WTC11 (cell line): ENCODE measurements around the gene TATDN2. TPM values are rescaled to one million over a fixed set of nuclear protein-coding genes. Genes with fewer than 3 reads are reported as not detected.

Source experiments
- ATAC-seq: fragments of 200-7000 bp; cut with Tn5 transposase; 2 replicates; pipeline ENCODE4 v1.10.0; 2021; ENCODE audit warnings: mild to moderate bottlenecking, moderate library complexity
- CTCF ChIA-PET: fragments of 300-600 bp; sonication (Branson Sonifier 250); formaldehyde crosslinking; loops from one replicate; lab custom pipeline; 2021; ENCODE audit warnings: antibody characterized with exemption; lab: Charles Lee
- POLR2A ChIA-PET: fragments of 350-600 bp; sonication (Branson Sonifier 250); formaldehyde crosslinking; loops from one replicate; lab custom pipeline; 2021; ENCODE audit warnings: antibody characterized with exemption; lab: Charles Lee
- DNase-seq: peaks from one replicate; pipeline ENCODE4 v3.0.0; 2021; ENCODE audit warnings: low spot score
- H3K27ac Mint-ChIP-seq: 2 replicates; pipeline ENCODE4 v1.8.0; 2021; ENCODE audit warnings: mixed read lengths
- H3K27me3 Mint-ChIP-seq: 2 replicates; pipeline ENCODE4 v1.8.0; 2021; ENCODE audit warnings: low read depth, mild to moderate bottlenecking, moderate library complexity, mixed read lengths
- H3K36me3 Mint-ChIP-seq: 2 replicates; pipeline ENCODE4 v1.8.0; 2021; ENCODE audit warnings: mixed read lengths
- H3K4me1 Mint-ChIP-seq: 2 replicates; pipeline ENCODE4 v1.8.0; 2022; ENCODE audit warnings: mixed read lengths
- H3K4me3 Mint-ChIP-seq: 2 replicates; pipeline ENCODE4 v1.8.0; 2021; ENCODE audit warnings: mild to moderate bottlenecking, moderate library complexity, mixed read lengths
- H3K9me3 Mint-ChIP-seq: 2 replicates; pipeline ENCODE4 v1.8.0; 2021; ENCODE audit warnings: mixed read lengths
- ATF3 ChIP-seq: sonication (generic); formaldehyde crosslinking; conservative IDR thresholded peaks from 2 replicates; pipeline ENCODE4 v1.8.1; 2022; ENCODE audit warnings: mild to moderate bottlenecking, missing genetic modification reagents
- CBFB ChIP-seq: sonication (generic); formaldehyde crosslinking; IDR thresholded peaks from 2 replicates; pipeline ENCODE4 v1.8.1; 2022; ENCODE audit warnings: mild to moderate bottlenecking, low read depth, missing genetic modification reagents
- FOXK1 ChIP-seq: sonication (generic); formaldehyde crosslinking; IDR thresholded peaks from 2 replicates; pipeline ENCODE4 v1.8.0; 2022; ENCODE audit warnings: mild to moderate bottlenecking, moderate library complexity, missing genetic modification reagents
- HMGA2 ChIP-seq: fragments of 250-450 bp; sonication (Bioruptor Pico); IDR thresholded peaks from 2 replicates; pipeline ENCODE4 v1.4.0; 2021; ENCODE audit warnings: mild to moderate bottlenecking, moderate library complexity
- JAZF1 ChIP-seq: fragments of 250-450 bp; sonication (Bioruptor Pico); IDR thresholded peaks from 2 replicates; pipeline ENCODE4 v1.9.0; 2021; ENCODE audit warnings: moderate library complexity, mild to moderate bottlenecking, inconsistent platforms
- NR1H2 ChIP-seq: sonication (generic); formaldehyde crosslinking; IDR thresholded peaks from 2 replicates; pipeline ENCODE4 v1.9.0; 2021; ENCODE audit warnings: mild to moderate bottlenecking, moderate library complexity, missing genetic modification reagents
- NR2C2 ChIP-seq: sonication (generic); formaldehyde crosslinking; IDR thresholded peaks from 2 replicates; pipeline ENCODE4 v1.8.0; 2022; ENCODE audit warnings: mild to moderate bottlenecking, missing genetic modification reagents
- NR3C1 ChIP-seq: sonication (generic); formaldehyde crosslinking; conservative IDR thresholded peaks from 2 replicates; pipeline ENCODE4 v1.8.1; 2023; ENCODE audit warnings: low read depth, mild to moderate bottlenecking, missing genetic modification reagents
- SOX15 ChIP-seq: fragments of 250-450 bp; sonication (Bioruptor Pico); IDR thresholded peaks from 2 replicates; pipeline ENCODE4 v1.9.0; 2021; ENCODE audit warnings: mild to moderate bottlenecking
- total RNA-seq: library from RNA; stranded (reverse); gene quantifications from 3 replicates; pipeline ENCODE4 v1.2.3, GENCODE V29; 2021
- TF ChIP-seq, protein P1 (sequence below): sonication (generic); formaldehyde crosslinking; IDR thresholded peaks from 2 replicates; pipeline ENCODE4 v1.8.0; 2022; ENCODE audit warnings: mild to moderate bottlenecking, missing genetic modification reagents
- TF ChIP-seq, protein P2 (sequence below): sonication (generic); formaldehyde crosslinking; IDR thresholded peaks from 2 replicates; pipeline ENCODE4 v1.8.1; 2023; ENCODE audit warnings: mild to moderate bottlenecking, missing genetic modification reagents, moderate library complexity
- TF ChIP-seq, protein P3 (sequence below): sonication (generic); formaldehyde crosslinking; IDR thresholded peaks from 2 replicates; pipeline ENCODE4 v1.8.0; 2022; ENCODE audit warnings: mild to moderate bottlenecking, missing genetic modification reagents
- TF ChIP-seq, protein P4 (sequence below): sonication (generic); formaldehyde crosslinking; IDR thresholded peaks from 2 replicates; pipeline ENCODE4 v1.8.1; 2022; ENCODE audit warnings: low read depth, missing genetic modification reagents, borderline replicate concordance
- TF ChIP-seq, protein P5 (sequence below): fragments of 250-450 bp; sonication (Bioruptor Pico); IDR thresholded peaks from 2 replicates; pipeline ENCODE4 v1.9.0; 2021; ENCODE audit warnings: mild to moderate bottlenecking, borderline replicate concordance

TATDN2 gene
- total RNA-seq, 1 experiment from 2014 or later, result 31.7 TPM

DNA sequence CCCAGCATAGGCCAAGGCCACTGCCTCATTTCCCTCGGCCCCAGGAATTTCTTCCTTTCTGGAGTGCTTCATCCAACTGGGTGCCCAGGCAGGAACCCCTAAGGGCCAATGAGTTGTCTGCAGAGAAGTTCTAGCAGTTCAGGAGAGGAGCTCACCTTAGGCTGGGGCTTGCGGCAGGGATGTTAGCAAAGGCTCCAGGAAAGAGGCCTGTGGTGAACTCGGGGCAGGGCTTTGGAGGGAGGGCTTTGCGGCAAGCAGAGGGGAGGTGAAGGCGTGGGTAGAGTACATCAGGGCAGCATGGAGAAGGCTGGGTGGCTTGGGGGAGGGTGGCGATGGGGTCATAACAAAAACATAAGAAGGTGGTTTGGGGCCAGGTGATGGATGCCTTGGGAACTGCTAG, 43.4 kb downstream of the TATDN2 start:
- H3K9me3 Mint-ChIP-seq, result no peaks in the 10 kb centered on the region
- H3K4me1 Mint-ChIP-seq, result peaks cover 6% of the 10 kb centered on the region
- CTCF ChIA-PET, result no interaction called here
- POLR2A ChIA-PET, result no interaction called here
- H3K4me3 Mint-ChIP-seq, result no peak overlapping the region; the same call in 1 of the 2 replicates
- H3K27me3 Mint-ChIP-seq, result no peaks in the 10 kb centered on the region
- TF ChIP-seq CBFB (CRISPR knock-in tag) (no peak), ATF3 (no peak)
- TF ChIP-seq, protein P1, sequence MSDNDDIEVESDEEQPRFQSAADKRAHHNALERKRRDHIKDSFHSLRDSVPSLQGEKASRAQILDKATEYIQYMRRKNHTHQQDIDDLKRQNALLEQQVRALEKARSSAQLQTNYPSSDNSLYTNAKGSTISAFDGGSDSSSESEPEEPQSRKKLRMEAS, result no peak
- TF ChIP-seq, protein P2, sequence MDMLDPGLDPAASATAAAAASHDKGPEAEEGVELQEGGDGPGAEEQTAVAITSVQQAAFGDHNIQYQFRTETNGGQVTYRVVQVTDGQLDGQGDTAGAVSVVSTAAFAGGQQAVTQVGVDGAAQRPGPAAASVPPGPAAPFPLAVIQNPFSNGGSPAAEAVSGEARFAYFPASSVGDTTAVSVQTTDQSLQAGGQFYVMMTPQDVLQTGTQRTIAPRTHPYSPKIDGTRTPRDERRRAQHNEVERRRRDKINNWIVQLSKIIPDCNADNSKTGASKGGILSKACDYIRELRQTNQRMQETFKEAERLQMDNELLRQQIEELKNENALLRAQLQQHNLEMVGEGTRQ (CRISPR knock-in tag), result no peak
- TF ChIP-seq, protein P3, sequence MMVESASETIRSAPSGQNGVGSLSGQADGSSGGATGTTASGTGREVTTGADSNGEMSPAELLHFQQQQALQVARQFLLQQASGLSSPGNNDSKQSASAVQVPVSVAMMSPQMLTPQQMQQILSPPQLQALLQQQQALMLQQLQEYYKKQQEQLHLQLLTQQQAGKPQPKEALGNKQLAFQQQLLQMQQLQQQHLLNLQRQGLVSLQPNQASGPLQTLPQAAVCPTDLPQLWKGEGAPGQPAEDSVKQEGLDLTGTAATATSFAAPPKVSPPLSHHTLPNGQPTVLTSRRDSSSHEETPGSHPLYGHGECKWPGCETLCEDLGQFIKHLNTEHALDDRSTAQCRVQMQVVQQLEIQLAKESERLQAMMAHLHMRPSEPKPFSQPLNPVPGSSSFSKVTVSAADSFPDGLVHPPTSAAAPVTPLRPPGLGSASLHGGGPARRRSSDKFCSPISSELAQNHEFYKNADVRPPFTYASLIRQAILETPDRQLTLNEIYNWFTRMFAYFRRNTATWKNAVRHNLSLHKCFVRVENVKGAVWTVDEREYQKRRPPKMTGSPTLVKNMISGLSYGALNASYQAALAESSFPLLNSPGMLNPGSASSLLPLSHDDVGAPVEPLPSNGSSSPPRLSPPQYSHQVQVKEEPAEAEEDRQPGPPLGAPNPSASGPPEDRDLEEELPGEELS, result no peak
- TF ChIP-seq, protein P4, sequence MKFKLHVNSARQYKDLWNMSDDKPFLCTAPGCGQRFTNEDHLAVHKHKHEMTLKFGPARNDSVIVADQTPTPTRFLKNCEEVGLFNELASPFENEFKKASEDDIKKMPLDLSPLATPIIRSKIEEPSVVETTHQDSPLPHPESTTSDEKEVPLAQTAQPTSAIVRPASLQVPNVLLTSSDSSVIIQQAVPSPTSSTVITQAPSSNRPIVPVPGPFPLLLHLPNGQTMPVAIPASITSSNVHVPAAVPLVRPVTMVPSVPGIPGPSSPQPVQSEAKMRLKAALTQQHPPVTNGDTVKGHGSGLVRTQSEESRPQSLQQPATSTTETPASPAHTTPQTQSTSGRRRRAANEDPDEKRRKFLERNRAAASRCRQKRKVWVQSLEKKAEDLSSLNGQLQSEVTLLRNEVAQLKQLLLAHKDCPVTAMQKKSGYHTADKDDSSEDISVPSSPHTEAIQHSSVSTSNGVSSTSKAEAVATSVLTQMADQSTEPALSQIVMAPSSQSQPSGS (CRISPR knock-in tag), result no peak
- H3K36me3 Mint-ChIP-seq, result peaks cover 10% of the 10 kb centered on the region
- ATAC-seq (no peak), DNase-seq (no peak)
- H3K27ac Mint-ChIP-seq, result no peak overlapping the region; the same call in 1 of the 2 replicates

GRCh38 chr3:10292505-10293419, 44.5 kb downstream of the TATDN2 start, which contains the start of gene GHRL:
Gene GHRL, minus strand, starts transcription at chr3:10292947. Its CDS starts 2,767 bp downstream, at chr3:10290180.
- CTCF ChIA-PET, result no interaction called here
- H3K27ac Mint-ChIP-seq, result no peak within 1 kb of the TSS; the same call in 1 of the 2 replicates

More at GRCh38 chr3:10292505-10293419, 44.5 kb downstream of the TATDN2 start, which contains the start of gene GHRL:
- no peak for DNase-seq
- H3K9me3 Mint-ChIP-seq, result no peaks in the 10 kb centered on the region
- H3K27me3 Mint-ChIP-seq, result no peaks in the 10 kb centered on the region
- peaks cover 15% of the 10 kb centered on the region for H3K36me3 Mint-ChIP-seq
- POLR2A ChIA-PET, result interaction anchor here (0.7 kb wide), 1 partner anchor 42 kb away, joined by 3 read pairs; no protein-coding TSS in a partner anchor
- H3K4me3 Mint-ChIP-seq, result no peak within 1 kb of the TSS
- TF ChIP-seq NR2C2 (CRISPR knock-in tag), result no peak
- TF ChIP-seq JAZF1 (CRISPR knock-in tag), result no peak
- no peak for TF ChIP-seq HMGA2 (CRISPR knock-in tag)
- no peak for TF ChIP-seq NR1H2 (CRISPR knock-in tag)
- TF ChIP-seq, protein P5, sequence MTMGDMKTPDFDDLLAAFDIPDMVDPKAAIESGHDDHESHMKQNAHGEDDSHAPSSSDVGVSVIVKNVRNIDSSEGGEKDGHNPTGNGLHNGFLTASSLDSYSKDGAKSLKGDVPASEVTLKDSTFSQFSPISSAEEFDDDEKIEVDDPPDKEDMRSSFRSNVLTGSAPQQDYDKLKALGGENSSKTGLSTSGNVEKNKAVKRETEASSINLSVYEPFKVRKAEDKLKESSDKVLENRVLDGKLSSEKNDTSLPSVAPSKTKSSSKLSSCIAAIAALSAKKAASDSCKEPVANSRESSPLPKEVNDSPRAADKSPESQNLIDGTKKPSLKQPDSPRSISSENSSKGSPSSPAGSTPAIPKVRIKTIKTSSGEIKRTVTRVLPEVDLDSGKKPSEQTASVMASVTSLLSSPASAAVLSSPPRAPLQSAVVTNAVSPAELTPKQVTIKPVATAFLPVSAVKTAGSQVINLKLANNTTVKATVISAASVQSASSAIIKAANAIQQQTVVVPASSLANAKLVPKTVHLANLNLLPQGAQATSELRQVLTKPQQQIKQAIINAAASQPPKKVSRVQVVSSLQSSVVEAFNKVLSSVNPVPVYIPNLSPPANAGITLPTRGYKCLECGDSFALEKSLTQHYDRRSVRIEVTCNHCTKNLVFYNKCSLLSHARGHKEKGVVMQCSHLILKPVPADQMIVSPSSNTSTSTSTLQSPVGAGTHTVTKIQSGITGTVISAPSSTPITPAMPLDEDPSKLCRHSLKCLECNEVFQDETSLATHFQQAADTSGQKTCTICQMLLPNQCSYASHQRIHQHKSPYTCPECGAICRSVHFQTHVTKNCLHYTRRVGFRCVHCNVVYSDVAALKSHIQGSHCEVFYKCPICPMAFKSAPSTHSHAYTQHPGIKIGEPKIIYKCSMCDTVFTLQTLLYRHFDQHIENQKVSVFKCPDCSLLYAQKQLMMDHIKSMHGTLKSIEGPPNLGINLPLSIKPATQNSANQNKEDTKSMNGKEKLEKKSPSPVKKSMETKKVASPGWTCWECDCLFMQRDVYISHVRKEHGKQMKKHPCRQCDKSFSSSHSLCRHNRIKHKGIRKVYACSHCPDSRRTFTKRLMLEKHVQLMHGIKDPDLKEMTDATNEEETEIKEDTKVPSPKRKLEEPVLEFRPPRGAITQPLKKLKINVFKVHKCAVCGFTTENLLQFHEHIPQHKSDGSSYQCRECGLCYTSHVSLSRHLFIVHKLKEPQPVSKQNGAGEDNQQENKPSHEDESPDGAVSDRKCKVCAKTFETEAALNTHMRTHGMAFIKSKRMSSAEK (CRISPR knock-in tag), result no peak
- no peak for TF ChIP-seq SOX15 (CRISPR knock-in tag)
- no peak for TF ChIP-seq NR3C1 (CRISPR knock-in tag)
- no peak for TF ChIP-seq FOXK1 (CRISPR knock-in tag)
- TF ChIP-seq, all 79 proteins: peak for 0
- H3K4me1 Mint-ChIP-seq, result no peaks in the 10 kb centered on the region
- ATAC-seq, result no peak
